Measurements from ENCODE around the gene SYNRG.

The SYNRG gene

DNA sequence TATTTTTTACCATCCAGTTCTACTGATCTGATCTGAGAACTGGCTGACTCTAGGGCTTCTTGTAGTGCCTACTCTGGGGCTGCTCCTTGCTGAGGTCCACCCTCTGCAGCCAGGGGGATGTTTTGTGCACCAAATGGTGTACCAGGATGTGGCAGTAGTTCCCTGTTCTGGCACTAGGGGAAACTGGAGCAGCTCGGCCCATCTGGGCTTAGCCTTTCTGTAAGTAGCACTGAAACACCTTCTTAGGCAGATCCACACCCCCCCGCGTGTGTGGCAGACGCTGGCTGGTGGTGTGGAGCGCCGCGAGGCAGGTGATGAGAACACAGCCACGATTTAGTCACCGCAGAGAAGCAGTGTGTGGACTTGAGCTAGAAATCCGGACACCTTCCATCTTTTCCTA lies 102.5 kb downstream of the SYNRG start:
- TF ChIP-seq, protein P1, sequence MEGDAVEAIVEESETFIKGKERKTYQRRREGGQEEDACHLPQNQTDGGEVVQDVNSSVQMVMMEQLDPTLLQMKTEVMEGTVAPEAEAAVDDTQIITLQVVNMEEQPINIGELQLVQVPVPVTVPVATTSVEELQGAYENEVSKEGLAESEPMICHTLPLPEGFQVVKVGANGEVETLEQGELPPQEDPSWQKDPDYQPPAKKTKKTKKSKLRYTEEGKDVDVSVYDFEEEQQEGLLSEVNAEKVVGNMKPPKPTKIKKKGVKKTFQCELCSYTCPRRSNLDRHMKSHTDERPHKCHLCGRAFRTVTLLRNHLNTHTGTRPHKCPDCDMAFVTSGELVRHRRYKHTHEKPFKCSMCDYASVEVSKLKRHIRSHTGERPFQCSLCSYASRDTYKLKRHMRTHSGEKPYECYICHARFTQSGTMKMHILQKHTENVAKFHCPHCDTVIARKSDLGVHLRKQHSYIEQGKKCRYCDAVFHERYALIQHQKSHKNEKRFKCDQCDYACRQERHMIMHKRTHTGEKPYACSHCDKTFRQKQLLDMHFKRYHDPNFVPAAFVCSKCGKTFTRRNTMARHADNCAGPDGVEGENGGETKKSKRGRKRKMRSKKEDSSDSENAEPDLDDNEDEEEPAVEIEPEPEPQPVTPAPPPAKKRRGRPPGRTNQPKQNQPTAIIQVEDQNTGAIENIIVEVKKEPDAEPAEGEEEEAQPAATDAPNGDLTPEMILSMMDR (conservative IDR thresholded peaks at IDR 0.05; ENCODE audit: low read length), result peak; percentile 49
- no peak overlapping the region for H3K4me3 ChIP-seq (ENCODE audit: low read length)
- DNase-seq (ENCODE audit: low read depth), result no peak

DNA sequence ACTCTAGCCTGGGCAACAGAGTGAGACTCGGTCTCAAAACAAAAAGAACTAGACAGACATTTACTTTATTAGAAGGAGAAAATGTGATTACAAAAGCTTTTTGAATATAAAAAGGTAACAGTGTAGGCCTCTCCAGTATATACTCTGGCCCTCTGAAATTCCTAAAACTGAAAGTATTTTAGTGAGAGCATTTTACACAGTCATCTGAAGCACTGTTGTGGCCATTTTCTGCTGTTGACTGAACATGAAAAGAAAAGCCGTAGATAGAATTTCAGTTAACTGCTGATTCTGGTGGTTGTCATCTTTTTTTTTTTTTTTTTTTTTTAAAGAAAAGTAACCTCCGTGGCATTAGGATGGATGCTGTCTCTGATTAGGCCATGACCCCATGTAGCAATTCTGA lies 103.9 kb downstream of the SYNRG start:
- no peak for DNase-seq (ENCODE audit: low read depth)
- no peak overlapping the region for H3K4me3 ChIP-seq (ENCODE audit: low read length)
- TF ChIP-seq, protein P1 (conservative IDR thresholded peaks at IDR 0.05; ENCODE audit: low read length), result no peak

DNA sequence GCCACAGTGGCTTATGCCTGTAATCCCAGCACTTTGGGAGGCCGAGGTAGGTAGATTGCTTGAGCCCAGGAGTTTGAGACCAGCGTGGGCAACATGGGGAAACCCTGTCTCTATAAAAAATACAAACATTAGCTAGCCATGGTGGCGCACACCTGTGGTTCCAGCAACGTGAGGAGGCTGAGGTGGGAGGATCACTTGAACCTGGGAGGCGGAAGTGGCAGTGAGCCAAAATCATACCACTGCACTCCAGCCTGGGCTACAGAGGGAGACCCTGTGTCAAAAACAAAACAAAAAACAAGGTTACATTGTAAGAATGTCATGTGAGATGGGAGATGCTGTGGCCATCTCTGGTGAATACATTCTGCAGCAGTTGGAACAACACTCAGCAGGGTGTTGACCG lies 106.1 kb downstream of the SYNRG start:
- DNase-seq (ENCODE audit: low read depth), result no peak
- no peak overlapping the region for H3K4me3 ChIP-seq (ENCODE audit: low read length)
- TF ChIP-seq, protein P1 (conservative IDR thresholded peaks at IDR 0.05; ENCODE audit: low read length), result no peak

DNA sequence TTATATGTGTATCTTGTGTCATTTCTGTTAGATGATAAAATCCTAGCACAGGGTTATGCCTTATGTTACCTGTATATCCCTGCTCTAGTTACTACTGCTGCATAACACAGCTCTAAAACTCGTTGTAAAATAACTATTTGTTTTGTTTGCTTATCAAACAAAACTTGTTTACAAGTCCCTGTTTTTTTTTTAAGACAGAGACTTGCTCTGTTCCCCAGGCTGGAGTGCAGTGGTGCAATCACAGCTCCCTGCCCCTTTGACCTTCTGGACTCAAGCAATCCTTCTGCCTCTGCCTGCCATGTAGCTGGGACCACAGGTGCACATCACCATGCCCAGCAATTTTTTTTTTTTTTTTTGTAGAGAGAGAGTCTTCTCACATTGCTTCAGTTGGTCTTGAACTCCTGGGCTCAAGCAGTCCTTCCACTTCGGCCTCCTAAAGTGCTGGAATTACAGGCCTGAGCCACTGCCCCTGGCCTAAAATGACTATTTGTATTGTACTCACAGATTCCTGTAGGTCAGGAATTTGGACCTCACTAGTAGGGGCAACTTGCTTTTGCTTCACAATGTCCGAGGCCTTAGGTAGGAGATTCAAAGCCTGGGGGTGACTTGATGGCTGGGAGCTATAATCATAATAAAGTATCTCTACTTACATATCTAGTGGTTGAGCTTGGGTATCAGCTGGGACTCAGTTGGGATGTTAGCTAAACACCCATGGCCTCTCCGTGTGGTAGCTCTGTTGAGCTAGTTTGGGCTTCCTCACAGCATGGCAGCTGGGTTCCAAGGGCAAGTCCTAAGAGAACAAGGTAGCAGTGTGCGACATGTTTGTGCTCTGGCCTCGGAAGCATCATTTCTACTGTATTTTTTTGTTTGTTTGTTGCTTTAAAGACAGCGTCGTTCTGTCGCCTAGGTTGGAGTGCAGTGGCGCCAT lies 106.9 kb downstream of the SYNRG start:
- no peak overlapping the region for H3K4me3 ChIP-seq (ENCODE audit: low read length)
- no peak for DNase-seq (ENCODE audit: low read depth)
- TF ChIP-seq, protein P1 (conservative IDR thresholded peaks at IDR 0.05; ENCODE audit: low read length), result no peak

DNA sequence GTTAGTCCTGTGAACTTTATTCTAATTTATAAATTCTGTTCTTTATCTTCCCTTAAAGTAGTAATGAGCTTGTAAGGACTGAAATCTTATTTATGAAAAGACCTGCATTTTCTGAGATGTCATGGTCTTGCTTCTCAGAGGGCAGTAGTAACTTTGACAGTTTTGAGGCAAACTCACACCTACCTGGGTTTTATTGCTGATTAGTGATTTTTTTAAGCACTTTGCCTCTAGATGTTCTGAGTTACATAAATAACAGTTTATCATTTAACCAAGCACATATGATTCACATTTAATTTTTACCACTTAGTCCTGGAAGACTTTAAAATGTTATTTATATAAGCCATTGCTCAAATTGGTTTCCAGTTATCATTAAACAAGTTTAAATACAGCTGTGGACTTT lies 108.8 kb downstream of the SYNRG start:
- no peak for DNase-seq (ENCODE audit: low read depth)
- no peak overlapping the region for H3K4me3 ChIP-seq (ENCODE audit: low read length)
- TF ChIP-seq, protein P1 (conservative IDR thresholded peaks at IDR 0.05; ENCODE audit: low read length), result no peak

DNA sequence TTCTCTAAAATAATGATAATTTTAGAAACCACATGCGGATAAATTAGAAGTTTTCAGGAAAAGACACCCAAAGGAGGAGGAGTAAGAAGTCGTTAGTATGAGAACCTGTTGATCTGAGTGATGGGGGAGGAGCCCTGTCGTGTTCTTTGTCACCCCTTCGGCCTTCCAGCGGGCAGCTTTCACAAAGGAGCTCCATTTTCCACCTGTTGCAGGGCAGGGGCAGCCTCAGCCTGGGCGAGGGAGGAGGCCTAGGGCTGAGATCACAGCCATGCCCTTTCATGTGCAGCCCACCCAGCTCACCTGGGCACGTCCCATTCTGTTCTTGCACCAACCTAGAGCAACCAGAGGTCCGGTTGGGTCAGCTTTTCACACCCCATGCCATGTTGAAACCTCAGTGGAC lies 114.2 kb downstream of the SYNRG start:
- TF ChIP-seq, protein P1 (conservative IDR thresholded peaks at IDR 0.05; ENCODE audit: low read length), result no peak
- H3K4me3 ChIP-seq (ENCODE audit: low read length), result no peak overlapping the region
- DNase-seq (ENCODE audit: low read depth), result no peak

DNA sequence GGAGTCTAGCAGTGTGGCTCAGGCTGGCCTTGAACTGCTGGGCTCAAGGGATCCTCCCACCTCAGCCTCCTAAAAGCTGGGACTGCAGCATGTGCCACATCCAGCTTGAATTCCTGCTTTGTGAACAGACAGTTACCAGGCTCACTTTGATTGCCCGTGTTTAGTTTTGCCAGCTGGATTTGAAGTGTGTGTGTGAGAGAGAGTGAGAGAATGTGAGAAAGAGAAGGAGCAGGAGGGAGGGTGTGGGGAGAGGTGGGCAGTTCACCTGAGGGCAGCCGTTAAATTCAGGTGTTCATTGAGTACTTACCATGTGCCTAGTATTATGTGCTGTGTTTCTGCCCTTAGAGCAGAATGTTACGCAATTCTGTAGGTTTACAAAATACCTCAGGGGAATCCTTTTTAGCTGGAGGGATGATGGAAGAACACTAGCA lies 114.8 kb downstream of the SYNRG start:
- TF ChIP-seq, protein P1 (conservative IDR thresholded peaks at IDR 0.05; ENCODE audit: low read length), result no peak
- peak; percentile 48 for DNase-seq (ENCODE audit: low read depth)
- no peak overlapping the region for H3K4me3 ChIP-seq (ENCODE audit: low read length)

Data from AG10803 (cell line).